GM19023 (cell line): ENCODE measurements around the gene NXF1.
A peak's percentile ranks its signal among the peaks of the same experiment; 100 is the strongest.
"Not testable (repeated sequence)": the region's sequence is repeated elsewhere in the genome, so short reads cannot be mapped to it uniquely, and the experiment has no call there.

Source experiments
- ATAC-seq: cut with Tn5 transposase; IDR thresholded peaks from one replicate; pipeline ENCODE4 v1.9.1; 2021; ENCODE audit warnings: mild to moderate bottlenecking, moderate library complexity; ENCODE audit not compliant: unreplicated experiment

The NXF1 gene

GRCh38 chr11:62805076-62805892 is at the start of gene NXF1:
TSS of gene NXF1 (minus strand) at chr11:62805440. CDS start at chr11:62805356, 84 bp downstream.
- peak; percentile 72 for ATAC-seq

- no peak for ATAC-seq
These were observed 49.0 kb upstream of the NXF1 start for GRCh38 chr11:62854013-62854824.

GRCh38 chr11:62853279-62853965 is 48.2 kb upstream of the NXF1 start:
- no peak for ATAC-seq

GRCh38 chr11:62852523-62853188 is 47.4 kb upstream of the NXF1 start:
- no peak for ATAC-seq

GRCh38 chr11:62851807-62852522 is 46.7 kb upstream of the NXF1 start:
- no peak for ATAC-seq

- ATAC-seq, result no peak
These were observed 45.9 kb upstream of the NXF1 start for GRCh38 chr11:62850911-62851806.

- no peak for ATAC-seq
These were observed 42.6 kb upstream of the NXF1 start for GRCh38 chr11:62847767-62848314.

GRCh38 chr11:62846177-62846576 is 40.9 kb upstream of the NXF1 start:
- no peak for ATAC-seq

GRCh38 chr11:62844154-62844553 is 38.9 kb upstream of the NXF1 start:
- no peak for ATAC-seq

GRCh38 chr11:62843466-62843865 is 38.2 kb upstream of the NXF1 start:
- no peak for ATAC-seq

GRCh38 chr11:62842891-62843290 is 37.7 kb upstream of the NXF1 start:
- ATAC-seq, result not testable (repeated sequence)

GRCh38 chr11:62842171-62842741 is 37.0 kb upstream of the NXF1 start:
- no peak for ATAC-seq

GRCh38 chr11:62841361-62842170 is 36.3 kb upstream of the NXF1 start:
- ATAC-seq, result peak; percentile 51

- ATAC-seq, result peak; percentile 4
These were observed 35.6 kb upstream of the NXF1 start for GRCh38 chr11:62840721-62841360.

GRCh38 chr11:62839050-62839945 is 34.1 kb upstream of the NXF1 start, which contains the start of gene WDR74:
TSS of gene WDR74 (minus strand) at chr11:62839590. CDS start at chr11:62839570, 20 bp downstream.
- peak; percentile 40 for ATAC-seq

- ATAC-seq, result no peak
These were observed 30.1 kb upstream of the NXF1 start for GRCh38 chr11:62835336-62835735.
